AG04449 (cell line): Measurements from ENCODE around the gene CFAP410.

ENCODE experiments used
- CTCF ChIA-PET: fragments of 350-600 bp; formaldehyde crosslinking; extraction: SDS; loops from one replicate; lab custom pipeline; 2021; ENCODE audit warnings: antibody characterized with exemption; lab: Yijun Ruan, JAX
- POLR2A ChIA-PET: fragments of 400-600, 350-600 bp; formaldehyde crosslinking; extraction: SDS; loops from one replicate; lab custom pipeline; 2020; ENCODE audit warnings: antibody characterized with exemption, inconsistent platforms; lab: Yijun Ruan, JAX
- DNase-seq: peaks from one replicate; pipeline ENCODE4 v3.0.0-alpha.2; 2010; ENCODE audit warnings: low read depth, low spot score
- H3K4me3 ChIP-seq: 2 replicates; pipeline ENCODE4 v1.5.1; 2011; ENCODE audit warnings: low read depth, mild to moderate bottlenecking, control low read depth, low read length
- TF ChIP-seq, protein P1 (sequence below): IDR thresholded peaks from one replicate; pipeline ENCODE4 v1.5.1; 2011; ENCODE audit warnings: mild to moderate bottlenecking, moderate library complexity, low read length, control low read depth, inconsistent platforms; ENCODE audit not compliant: insufficient read depth; ENCODE audit errors: missing control alignments

The CFAP410 gene

GRCh38 chr21:44337941-44338895, 972 bp downstream of the CFAP410 start:
- TF ChIP-seq, protein P1, sequence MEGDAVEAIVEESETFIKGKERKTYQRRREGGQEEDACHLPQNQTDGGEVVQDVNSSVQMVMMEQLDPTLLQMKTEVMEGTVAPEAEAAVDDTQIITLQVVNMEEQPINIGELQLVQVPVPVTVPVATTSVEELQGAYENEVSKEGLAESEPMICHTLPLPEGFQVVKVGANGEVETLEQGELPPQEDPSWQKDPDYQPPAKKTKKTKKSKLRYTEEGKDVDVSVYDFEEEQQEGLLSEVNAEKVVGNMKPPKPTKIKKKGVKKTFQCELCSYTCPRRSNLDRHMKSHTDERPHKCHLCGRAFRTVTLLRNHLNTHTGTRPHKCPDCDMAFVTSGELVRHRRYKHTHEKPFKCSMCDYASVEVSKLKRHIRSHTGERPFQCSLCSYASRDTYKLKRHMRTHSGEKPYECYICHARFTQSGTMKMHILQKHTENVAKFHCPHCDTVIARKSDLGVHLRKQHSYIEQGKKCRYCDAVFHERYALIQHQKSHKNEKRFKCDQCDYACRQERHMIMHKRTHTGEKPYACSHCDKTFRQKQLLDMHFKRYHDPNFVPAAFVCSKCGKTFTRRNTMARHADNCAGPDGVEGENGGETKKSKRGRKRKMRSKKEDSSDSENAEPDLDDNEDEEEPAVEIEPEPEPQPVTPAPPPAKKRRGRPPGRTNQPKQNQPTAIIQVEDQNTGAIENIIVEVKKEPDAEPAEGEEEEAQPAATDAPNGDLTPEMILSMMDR, result peak; percentile 51
- peak; percentile 5 for DNase-seq
- CTCF ChIA-PET, result interaction anchor here (0.9 to 2.2 kb wide), 7 partner anchors 9 to 461 kb away, joined by 3 to 10 read pairs (median 5); no protein-coding TSS in a partner anchor
- POLR2A ChIA-PET, result interaction anchor here (0.6 to 1.2 kb wide), 4 partner anchors 9 to 140 kb away, joined by 3 read pairs; partner anchors contain the start of gene PFKL
- H3K4me3 ChIP-seq, result peak overlapping the region; percentile 53

DNA sequence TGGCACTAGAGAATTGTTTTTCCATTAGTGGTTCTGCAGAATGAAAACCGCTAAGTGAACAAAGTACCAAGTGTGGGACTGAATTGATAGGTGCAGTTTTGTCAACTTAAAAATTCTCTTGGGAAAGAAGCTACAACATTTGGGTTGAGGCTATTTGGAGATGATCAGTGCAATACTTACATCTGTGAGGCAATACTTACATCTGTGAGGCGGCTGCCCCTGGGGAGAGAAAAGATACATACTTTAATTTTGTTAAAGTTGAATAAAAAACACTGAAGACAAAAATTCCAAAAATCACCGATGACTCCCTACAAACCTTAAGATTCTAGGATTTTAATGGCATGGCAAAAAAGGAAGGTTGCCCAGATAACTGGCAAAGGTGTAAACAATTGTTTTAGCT, 1.7 kb downstream of the CFAP410 start:
- POLR2A ChIA-PET, result no interaction called here

GRCh38 chr21:44335266-44336059, 3.7 kb downstream of the CFAP410 start:
- ChIA-PET CTCF (no interaction called here), POLR2A (no interaction called here)
- no peak for DNase-seq
- TF ChIP-seq, protein P1, result no peak
- H3K4me3 ChIP-seq, result no peak overlapping the region

More for the DNA sequence above, 1.7 kb downstream of the CFAP410 start:
- TF ChIP-seq, protein P1, result no peak
- no peak overlapping the region for H3K4me3 ChIP-seq
- CTCF ChIA-PET, result interaction anchor here (0.9 to 2.2 kb wide), 6 partner anchors 8 to 462 kb away, joined by 3 to 10 read pairs (median 5); no protein-coding TSS in a partner anchor
- no peak for DNase-seq

DNA sequence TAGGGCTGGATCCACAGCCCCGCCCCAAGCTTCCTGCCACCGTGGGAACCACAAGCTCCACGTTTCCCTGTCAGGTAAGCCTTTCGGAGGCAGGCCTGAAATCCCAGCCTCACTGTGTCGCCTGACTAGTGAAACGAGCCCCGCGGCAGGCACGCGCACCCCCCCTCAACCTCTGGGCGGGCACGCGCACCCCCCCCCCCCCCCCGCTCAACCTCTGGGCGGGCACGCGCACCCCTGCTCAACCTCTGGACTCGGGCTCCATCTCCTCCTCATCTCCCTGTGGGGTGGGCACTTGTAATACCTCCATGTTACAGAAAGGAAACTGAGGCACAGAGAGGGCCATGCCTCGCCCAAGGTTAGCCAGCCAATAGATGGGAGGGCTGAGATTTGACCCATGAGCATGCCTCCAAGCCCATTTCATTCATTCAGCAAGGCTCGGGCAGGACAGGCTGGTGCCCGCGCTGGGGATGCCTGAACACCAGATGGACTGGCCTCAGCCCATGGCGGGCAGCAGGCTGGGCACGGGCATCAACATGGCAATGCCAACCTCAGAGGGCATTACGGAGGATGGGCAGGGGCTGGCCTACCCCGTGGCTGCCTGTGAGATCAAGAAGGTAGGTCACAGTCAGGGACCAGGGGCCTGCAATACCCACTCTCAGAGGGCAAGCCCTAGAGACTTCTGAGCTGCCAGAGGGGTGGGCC, 4.7 kb downstream of the CFAP410 start:
- CTCF ChIA-PET, result no interaction called here
- H3K4me3 ChIP-seq, result no peak overlapping the region
- no peak for DNase-seq
- POLR2A ChIA-PET, result interaction anchor here (1.0 kb wide), 1 partner anchor 16 kb away, joined by 4 read pairs; no protein-coding TSS in a partner anchor
- TF ChIP-seq, protein P1, result no peak

DNA sequence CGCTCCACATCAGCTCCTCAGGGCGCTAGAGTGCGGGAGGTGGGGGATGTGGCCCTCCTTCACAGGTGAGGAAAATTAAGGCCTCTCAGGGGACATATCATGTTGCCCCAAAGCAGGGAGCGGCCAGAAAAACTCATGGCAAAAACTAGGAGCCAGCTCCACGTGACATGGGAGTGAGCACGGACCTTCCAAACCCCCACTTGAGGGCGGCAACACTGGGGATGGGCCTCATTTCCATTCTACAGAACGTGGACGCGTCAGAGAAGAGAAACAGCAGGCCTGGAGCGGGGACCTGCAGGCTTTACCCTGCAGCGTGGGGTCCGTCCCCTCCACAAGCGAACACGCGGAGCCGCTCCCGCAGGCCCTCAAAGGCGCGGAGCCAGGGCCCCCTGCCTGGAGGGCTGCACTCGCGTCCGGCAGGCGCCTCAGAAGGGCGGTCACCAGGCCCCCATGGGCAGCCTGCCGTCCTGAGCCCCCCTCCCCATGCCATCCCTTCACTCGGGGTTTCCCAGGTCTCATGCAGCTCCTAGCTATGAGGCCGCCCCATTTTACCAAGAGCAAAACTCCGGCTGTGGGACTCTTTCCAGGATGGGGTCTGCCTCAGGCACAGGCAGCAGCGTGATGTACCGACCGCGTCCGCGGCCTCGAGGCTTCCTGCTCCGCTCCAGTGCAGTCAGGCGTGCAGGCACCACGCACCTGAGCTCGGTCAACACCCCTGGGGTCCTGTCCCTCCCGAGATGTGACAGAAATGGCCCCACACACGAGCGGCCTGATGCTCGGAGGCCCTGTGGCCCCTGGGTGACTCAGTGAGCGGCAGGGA, 5.5 kb downstream of the CFAP410 start:
- TF ChIP-seq, protein P1, result no peak
- H3K4me3 ChIP-seq, result no peak overlapping the region
- no peak for DNase-seq
- POLR2A ChIA-PET, result interaction anchor here (1.0 kb wide), 1 partner anchor 15 kb away, joined by 4 read pairs; no protein-coding TSS in a partner anchor
- CTCF ChIA-PET, result no interaction called here
